Measurements from ENCODE around the gene SPECC1L. TPM values are rescaled to one million over a fixed set of nuclear protein-coding genes. Genes with fewer than 3 reads are reported as not detected.

The SPECC1L gene
- total and polyA plus RNA-seq, 10 of the 15 experiments (the other 5 are each of a cell fraction or from before 2014, with no cell fraction given): 1.9 to 40.6 (median 19.1) TPM

DNA sequence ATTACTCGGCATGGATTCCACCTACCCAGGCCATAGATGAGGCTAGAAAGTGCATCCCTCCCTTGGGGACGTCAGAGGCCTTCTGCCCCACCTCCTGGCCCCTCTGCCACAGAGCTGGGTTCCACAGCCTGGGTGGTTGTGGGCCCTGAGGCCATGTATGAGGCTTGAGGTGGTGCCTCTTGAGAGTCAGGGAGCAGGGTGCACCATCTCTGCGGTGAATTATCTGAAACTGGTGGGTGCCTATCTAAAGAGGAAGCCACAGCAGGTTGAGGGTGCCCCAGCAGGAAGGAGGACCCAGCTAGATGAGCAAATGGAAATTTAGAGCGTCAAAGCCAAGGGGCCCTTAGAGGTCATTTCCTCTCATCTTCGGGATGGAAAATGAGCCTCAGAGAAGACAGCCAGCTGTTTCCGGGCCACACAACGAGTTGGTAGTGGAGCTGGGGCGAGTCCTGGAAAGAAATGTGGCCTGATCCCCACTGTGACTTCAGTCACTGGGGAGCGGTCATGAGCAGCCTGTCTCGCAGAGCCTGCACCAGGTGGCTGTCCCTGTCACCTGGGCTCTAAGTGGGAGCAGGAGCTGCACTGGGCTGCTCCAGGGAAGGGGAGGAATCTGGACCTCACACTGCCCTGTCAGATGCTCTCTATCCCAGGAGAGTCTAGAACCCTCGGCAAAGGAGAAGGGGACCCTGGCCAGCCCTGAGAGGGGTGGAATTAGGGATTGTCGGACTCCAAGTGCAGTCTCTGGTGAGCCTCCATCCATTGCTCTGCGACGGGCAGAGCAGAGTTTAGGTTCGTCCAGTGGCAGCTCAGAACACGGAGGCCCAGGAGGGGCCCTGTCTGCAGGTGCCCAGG, 164.1 kb downstream of the SPECC1L start:
- DNase-seq (ENCODE audit: low read depth, low spot score): peak; percentile 92
- TF ChIP-seq MLLT1 (IDR thresholded peaks at IDR 0.05) (peak; percentile 88), BRCA1 (IDR thresholded peaks at IDR 0.05; ENCODE audit: low read depth, low read length) (no peak), STAT1 (conservative IDR thresholded peaks at IDR 0.05) (0 out of 2 replicates have a peak, but pooled peaks have one; percentile 67), CEBPB (IDR thresholded peaks at IDR 0.05; ENCODE audit: borderline replicate concordance in 1 of 2, low read depth in 2 of 2, low read length in 2 of 2) (no peak), IKZF1 (conservative IDR thresholded peaks at IDR 0.05) (peak; percentile 93), FOXK2 (IDR thresholded peaks at IDR 0.05) (no peak), TCF7 (IDR thresholded peaks at IDR 0.05; ENCODE audit: borderline replicate concordance) (no peak), E2F4 (IDR thresholded peaks at IDR 0.05; ENCODE audit: low read depth, low read length) (no peak), ZZZ3 (IDR thresholded peaks at IDR 0.05; ENCODE audit: control insufficient read depth, insufficient read length, low read depth) (no peak), MTA2 (IDR thresholded peaks at IDR 0.05; ENCODE audit: low read depth) (peak; percentile 83), ZNF24 (IDR thresholded peaks at IDR 0.05) (no peak), BMI1 (IDR thresholded peaks at IDR 0.05; ENCODE audit: borderline replicate concordance) (peak; percentile 7; the same call in 1 of the 2 replicates)
- TF ChIP-seq, protein P1, sequence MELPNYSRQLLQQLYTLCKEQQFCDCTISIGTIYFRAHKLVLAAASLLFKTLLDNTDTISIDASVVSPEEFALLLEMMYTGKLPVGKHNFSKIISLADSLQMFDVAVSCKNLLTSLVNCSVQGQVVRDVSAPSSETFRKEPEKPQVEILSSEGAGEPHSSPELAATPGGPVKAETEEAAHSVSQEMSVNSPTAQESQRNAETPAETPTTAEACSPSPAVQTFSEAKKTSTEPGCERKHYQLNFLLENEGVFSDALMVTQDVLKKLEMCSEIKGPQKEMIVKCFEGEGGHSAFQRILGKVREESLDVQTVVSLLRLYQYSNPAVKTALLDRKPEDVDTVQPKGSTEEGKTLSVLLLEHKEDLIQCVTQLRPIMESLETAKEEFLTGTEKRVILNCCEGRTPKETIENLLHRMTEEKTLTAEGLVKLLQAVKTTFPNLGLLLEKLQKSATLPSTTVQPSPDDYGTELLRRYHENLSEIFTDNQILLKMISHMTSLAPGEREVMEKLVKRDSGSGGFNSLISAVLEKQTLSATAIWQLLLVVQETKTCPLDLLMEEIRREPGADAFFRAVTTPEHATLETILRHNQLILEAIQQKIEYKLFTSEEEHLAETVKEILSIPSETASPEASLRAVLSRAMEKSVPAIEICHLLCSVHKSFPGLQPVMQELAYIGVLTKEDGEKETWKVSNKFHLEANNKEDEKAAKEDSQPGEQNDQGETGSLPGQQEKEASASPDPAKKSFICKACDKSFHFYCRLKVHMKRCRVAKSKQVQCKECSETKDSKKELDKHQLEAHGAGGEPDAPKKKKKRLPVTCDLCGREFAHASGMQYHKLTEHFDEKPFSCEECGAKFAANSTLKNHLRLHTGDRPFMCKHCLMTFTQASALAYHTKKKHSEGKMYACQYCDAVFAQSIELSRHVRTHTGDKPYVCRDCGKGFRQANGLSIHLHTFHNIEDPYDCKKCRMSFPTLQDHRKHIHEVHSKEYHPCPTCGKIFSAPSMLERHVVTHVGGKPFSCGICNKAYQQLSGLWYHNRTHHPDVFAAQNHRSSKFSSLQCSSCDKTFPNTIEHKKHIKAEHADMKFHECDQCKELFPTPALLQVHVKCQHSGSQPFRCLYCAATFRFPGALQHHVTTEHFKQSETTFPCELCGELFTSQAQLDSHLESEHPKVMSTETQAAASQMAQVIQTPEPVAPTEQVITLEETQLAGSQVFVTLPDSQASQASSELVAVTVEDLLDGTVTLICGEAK (IDR thresholded peaks at IDR 0.05; ENCODE audit: borderline replicate concordance): peak; percentile 79; the same call in 1 of the 2 replicates
- TF ChIP-seq, protein P2, sequence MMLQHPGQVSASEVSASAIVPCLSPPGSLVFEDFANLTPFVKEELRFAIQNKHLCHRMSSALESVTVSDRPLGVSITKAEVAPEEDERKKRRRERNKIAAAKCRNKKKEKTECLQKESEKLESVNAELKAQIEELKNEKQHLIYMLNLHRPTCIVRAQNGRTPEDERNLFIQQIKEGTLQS (IDR thresholded peaks at IDR 0.05; ENCODE audit: borderline replicate concordance, extremely low read depth, low read depth, low read length): no peak

More for the DNA sequence above, 164.1 kb downstream of the SPECC1L start:
- Histone ChIP-seq H3K27ac (ENCODE audit: control insufficient read depth, insufficient read depth) (peak overlapping the region; percentile 90), H3K27me3 (replicated peaks in 1 of 2; ENCODE audit: control insufficient read depth in 2 of 2, insufficient read depth in 2 of 2, low read length in 1 of 2) (no peaks in the 10 kb centered on the region), H3K4me2 (ENCODE audit: control insufficient read depth, insufficient read depth) (peak overlapping the region; percentile 84), H2AFZ (ENCODE audit: control insufficient read depth, low read depth, low read length) (no peak overlapping the region), H3K4me3 (peak overlapping the region; percentile 56), H3K9ac (ENCODE audit: control insufficient read depth, insufficient read depth, low read length) (peak overlapping the region; percentile 60), H3K79me2 (ENCODE audit: control insufficient read depth, insufficient read depth, low read length) (peaks cover 59% of the 10 kb centered on the region), H3K36me3 (ENCODE audit: control insufficient read depth in 2 of 2, insufficient read depth in 2 of 2, low read length in 1 of 2) (peaks cover 0 to 16% of the 10 kb centered on the region in 2 experiments; a peak in 3 of 4 replicates), H3K9me3 (replicated peaks; ENCODE audit: control insufficient read depth, insufficient read depth, low read length) (no peaks in the 10 kb centered on the region), H4K20me1 (ENCODE audit: control insufficient read depth, insufficient read depth) (no peaks in the 10 kb centered on the region), H3K4me1 (ENCODE audit: control insufficient read depth, insufficient read depth, low read length) (peaks cover 74% of the 10 kb centered on the region)
- ChIA-PET CTCF (interaction anchor here (1.0 to 19.9 kb wide), 17 partner anchors 8 to 278 kb away, joined by 3 to 332 read pairs (median 6); partner anchors contain the start of gene ADORA2A), POLR2A (interaction anchor here (0.7 to 3.6 kb wide), 12 partner anchors 10 to 89 kb away, joined by 4 to 48 read pairs (median 7); no protein-coding TSS in a partner anchor), SMC1A (ENCODE audit: uncharacterized antibody, unreplicated experiment) (interaction anchor here (0.7 to 10.4 kb wide), 11 partner anchors 9 to 93 kb away, joined by 3 to 122 read pairs (median 5); partner anchors contain the start of gene ADORA2A), RAD21 (ENCODE audit: unreplicated experiment) (interaction anchor here (1.1 to 8.1 kb wide), 18 partner anchors 8 to 118 kb away, joined by 3 to 111 read pairs (median 6); partner anchors contain the start of gene ADORA2A)
- FAIRE-seq (no peak), ATAC-seq (peak; percentile 75)
- TSS peak; percentile 38 for BruUV-seq (replicated peaks)
- intact Hi-C loops (cut with micrococcal nuclease; ENCODE audit: unreplicated experiment) (loop anchor here (1.0 to 10.0 kb wide), 3 partner anchors 68 to 121 kb away; partner anchors contain the start of genes GUCD1 and SNRPD3), in situ Hi-C loops (cut with MboI) (loop anchor here (5.0 kb wide), 2 partner anchors 47 to 83 kb away; no protein-coding TSS in a partner anchor)
- 11% methylated on average over 16 of the region's 16 CpGs for WGBS (ENCODE audit: insufficient coverage, insufficient replicate concordance, low lambda C conversion rate, missing lambda C conversion rate)
